Transverse colon (tissue), 4 donors: ENCODE results near the gene POLD1. TPM values are rescaled to one million over a fixed set of nuclear protein-coding genes. Genes with fewer than 3 reads are reported as not detected.

ENCODE experiments used
- DNase-seq: peaks from one replicate; pipeline ENCODE4 v3.0.0-alpha.2; 2019
- H3K27ac ChIP-seq, 4 donors: fragments of 200-600 bp; sonication (generic); 2 replicates each; pipeline ENCODE4 v1.5.1; 2016 to 2018; ENCODE audit warnings: inconsistent platforms in 4 of 4
- H3K27me3 ChIP-seq: fragments of 200-600 bp; sonication (generic); 2 replicates; pipeline ENCODE4 v1.5.1; 2017; ENCODE audit warnings: inconsistent platforms
- H3K36me3 ChIP-seq, 4 donors: fragments of 200-600 bp; sonication (generic); 2 replicates each; pipeline ENCODE4 v1.5.1; 2017 to 2019; ENCODE audit warnings: inconsistent platforms in 4 of 4
- H3K4me1 ChIP-seq, 4 donors: fragments of 200-600 bp; sonication (generic); 2 replicates each; pipeline ENCODE4 v1.5.1; 2017 to 2020; ENCODE audit warnings: inconsistent platforms in 4 of 4
- H3K4me3 ChIP-seq, 4 donors: fragments of 200-600 bp; sonication (generic); 1 replicate in 1 of 4; 2 replicates in 3 of 4; pipeline versions ENCODE4 v1.5.1 to v1.6.1; 2017 to 2019; ENCODE audit warnings: inconsistent platforms in 4 of 4
- H3K9me3 ChIP-seq, 2 donors: fragments of 200-600 bp; sonication (generic); 2 replicates each; pipeline ENCODE4 v1.5.1; 2017 to 2019; ENCODE audit warnings: inconsistent platforms in 2 of 2
- CTCF ChIP-seq, 5 experiments: fragments of 200-600 bp in 3 of 5; fragments of 450-650 bp in 2 of 5; sonication (generic) in 3 of 5; IDR thresholded peaks; 1 replicate in 2 of 5; 2 replicates in 3 of 5; pipeline ENCODE4 v1.5.1; 2016 to 2017; ENCODE audit warnings: antibody characterized with exemption in 5 of 5, inconsistent platforms in 3 of 5, mild to moderate bottlenecking in 2 of 5, moderate library complexity in 1 of 5
- EP300 ChIP-seq: sonication (generic); formaldehyde crosslinking; IDR thresholded peaks from one replicate; pipeline ENCODE4 v1.6.1; 2017; ENCODE audit warnings: antibody characterized with exemption, low read depth
- POLR2A ChIP-seq: fragments of 450-650 bp; IDR thresholded peaks from one replicate; pipeline ENCODE4 v1.6.1; 2016; ENCODE audit warnings: antibody characterized with exemption, mild to moderate bottlenecking, moderate library complexity
- POLR2AphosphoS5 ChIP-seq, 3 donors: sonication (generic); formaldehyde crosslinking; IDR thresholded peaks; one replicate each; pipeline ENCODE4 v1.6.1; 2016; ENCODE audit warnings: antibody characterized with exemption in 3 of 3
- WGBS, 2 donors: methylation state at CpG; one replicate each; pipeline ENCODE4 v1.1.5; 2018; ENCODE audit warnings: low coverage in 1 of 2; 5-methylcytosine and 5-hydroxymethylcytosine counted together
- in situ Hi-C, 4 donors: fragments of 200-750 bp; cut with MboI; loops; one replicate each; pipeline versions ENCODE4 v1.15.0 to v1.15.1; 2017; ENCODE audit warnings: low sequenced_read_pairs in 3 of 4, low pct_ligation_motif_present in 1 of 4, low pct_unique_long_range_greater_than_20kb in 1 of 4
- intact Hi-C: fragments of 100-400 bp; cut with DNase I; formaldehyde crosslinking; loops from one replicate; pipeline ENCODE4 v1.15.1; 2023; ENCODE audit warnings: low total_unique reads
- total RNA-seq, 4 donors: library from RNA; depleted of rRNA; stranded (reverse); fragments of >200 nt; gene quantifications; one replicate each; pipeline ENCODE4 v1.1.0, GENCODE V29; 2016

POLD1 gene
- total RNA-seq, 4 donors from 2014 or later, result 14.6 to 59.1 (median 25.9) TPM

DNA sequence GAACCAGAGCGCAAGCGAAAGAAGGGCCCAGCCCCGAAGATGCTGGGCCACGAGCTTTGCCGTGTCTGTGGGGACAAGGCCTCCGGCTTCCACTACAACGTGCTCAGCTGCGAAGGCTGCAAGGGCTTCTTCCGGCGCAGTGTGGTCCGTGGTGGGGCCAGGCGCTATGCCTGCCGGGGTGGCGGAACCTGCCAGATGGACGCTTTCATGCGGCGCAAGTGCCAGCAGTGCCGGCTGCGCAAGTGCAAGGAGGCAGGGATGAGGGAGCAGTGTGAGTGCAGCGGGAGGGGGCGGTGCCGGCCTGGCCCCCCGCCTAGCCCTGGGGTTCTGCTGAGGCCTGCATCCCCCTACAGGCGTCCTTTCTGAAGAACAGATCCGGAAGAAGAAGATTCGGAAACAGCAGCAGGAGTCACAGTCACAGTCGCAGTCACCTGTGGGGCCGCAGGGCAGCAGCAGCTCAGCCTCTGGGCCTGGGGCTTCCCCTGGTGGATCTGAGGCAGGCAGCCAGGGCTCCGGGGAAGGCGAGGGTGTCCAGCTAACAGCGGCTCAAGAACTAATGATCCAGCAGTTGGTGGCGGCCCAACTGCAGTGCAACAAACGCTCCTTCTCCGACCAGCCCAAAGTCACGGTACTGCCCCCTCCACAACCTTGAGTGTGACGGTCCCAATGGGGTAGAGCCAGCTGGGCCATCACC is 5.8 kb upstream of the POLD1 start:
- H3K27me3 ChIP-seq, result no peaks in the 10 kb centered on the region
- WGBS, 2 donors, result 95% methylated on average over 36 of the region's 36 CpGs; no CpG with 5 or more reads in 1 of the 2 donors
- intact Hi-C loops, result no loop called here
- H3K36me3 ChIP-seq, result peaks cover 0 to 39% (median 18%) of the 10 kb centered on the region in 4 donors
- DNase-seq, result no peak
- H3K4me1 ChIP-seq, result peaks cover 4 to 13% (median 8%) of the 10 kb centered on the region in 4 donors
- in situ Hi-C loops, result no loop called here
- no peak for TF ChIP-seq CTCF (IDR thresholded peaks at IDR 0.05)
- no peak for TF ChIP-seq POLR2A
- TF ChIP-seq POLR2AphosphoS5 (IDR thresholded peaks at IDR 0.05), result no peak
- TF ChIP-seq EP300, result no peak
- H3K27ac ChIP-seq, result no peak overlapping the region
- no peak overlapping the region for H3K4me3 ChIP-seq
- no peaks in the 10 kb centered on the region for H3K9me3 ChIP-seq

DNA sequence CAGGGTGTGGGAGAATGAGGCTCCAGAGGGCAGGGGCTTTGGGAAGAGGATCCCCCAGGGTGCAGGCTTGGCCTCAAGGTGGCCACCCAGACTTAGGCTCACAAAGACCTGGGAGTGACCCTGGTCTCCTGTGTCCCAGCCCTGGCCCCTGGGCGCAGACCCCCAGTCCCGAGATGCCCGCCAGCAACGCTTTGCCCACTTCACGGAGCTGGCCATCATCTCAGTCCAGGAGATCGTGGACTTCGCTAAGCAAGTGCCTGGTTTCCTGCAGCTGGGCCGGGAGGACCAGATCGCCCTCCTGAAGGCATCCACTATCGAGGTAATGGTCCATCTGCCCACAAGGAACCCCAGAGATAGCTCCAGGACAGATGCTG is 5.3 kb upstream of the POLD1 start:
- WGBS, 2 donors, result 94 to 95% methylated on average over 3 to 10 of the region's 10 CpGs
- H3K4me3 ChIP-seq, result no peak overlapping the region
- in situ Hi-C loops (no loop called here), intact Hi-C loops (no loop called here)
- H3K9me3 ChIP-seq, result no peaks in the 10 kb centered on the region
- no peak for TF ChIP-seq CTCF (IDR thresholded peaks at IDR 0.05)
- no peak for TF ChIP-seq POLR2A
- no peak for TF ChIP-seq POLR2AphosphoS5 (IDR thresholded peaks at IDR 0.05)
- TF ChIP-seq EP300, result no peak
- DNase-seq, result no peak
- no peaks in the 10 kb centered on the region for H3K27me3 ChIP-seq
- H3K4me1 ChIP-seq, result peaks cover 8 to 17% (median 13%) of the 10 kb centered on the region in 4 donors
- H3K36me3 ChIP-seq, result peaks cover 0 to 39% (median 18%) of the 10 kb centered on the region in 4 donors
- H3K27ac ChIP-seq, result no peak overlapping the region

- Histone ChIP-seq H3K27ac (no peak overlapping the region), H3K36me3 (peaks cover 0 to 39% (median 18%) of the 10 kb centered on the region in 4 donors), H3K4me3 (no peak overlapping the region), H3K27me3 (no peaks in the 10 kb centered on the region), H3K4me1 (peaks cover 8 to 19% (median 13%) of the 10 kb centered on the region in 4 donors), H3K9me3 (no peaks in the 10 kb centered on the region)
- WGBS, 2 donors, result 92% methylated on average over 6 to 11 of the region's 11 CpGs
- intact Hi-C loops (no loop called here), in situ Hi-C loops (no loop called here)
- no peak for DNase-seq
- TF ChIP-seq POLR2AphosphoS5 (IDR thresholded peaks at IDR 0.05) (no peak), POLR2A (no peak), CTCF (IDR thresholded peaks at IDR 0.05) (no peak), EP300 (no peak)
Observed at GRCh38 chr19:50379602-50380001, 4.5 kb upstream of the POLD1 start.

GRCh38 chr19:50380137-50380536 is 4.0 kb upstream of the POLD1 start:
- WGBS, 2 donors, result 84% methylated on average over 11 of the region's 11 CpGs; no CpG with 5 or more reads in 1 of the 2 donors
- no peaks in the 10 kb centered on the region for H3K27me3 ChIP-seq
- no peak overlapping the region for H3K27ac ChIP-seq
- H3K4me1 ChIP-seq, result peaks cover 8 to 24% (median 19%) of the 10 kb centered on the region in 4 donors
- no peak overlapping the region for H3K4me3 ChIP-seq
- TF ChIP-seq CTCF (IDR thresholded peaks at IDR 0.05) (no peak), POLR2AphosphoS5 (IDR thresholded peaks at IDR 0.05) (no peak), EP300 (no peak), POLR2A (no peak)
- H3K36me3 ChIP-seq, result peaks cover 0 to 39% (median 18%) of the 10 kb centered on the region in 4 donors
- in situ Hi-C loops, result no loop called here
- no peak for DNase-seq
- no peaks in the 10 kb centered on the region for H3K9me3 ChIP-seq
- intact Hi-C loops, result no loop called here
